ENCODE data around the gene ZNF608. TPM values are rescaled to one million over a fixed set of nuclear protein-coding genes. Genes with fewer than 3 reads are reported as not detected.

Gene ZNF608
- total and polyA plus RNA-seq, 2 experiments from 2014 or later = 20.5 to 42.4 TPM

- no peaks in the 10 kb centered on the region for H3K9me2 ChIP-seq (ENCODE audit: insufficient read depth)
- H3K27me3 Mint-ChIP-seq (ENCODE audit: insufficient read depth, low read depth, poor library complexity) = peaks cover 2% of the 10 kb centered on the region
- H3K9me3 Mint-ChIP-seq = peaks cover 2% of the 10 kb centered on the region; the same call in 1 of the 3 replicates
- H3K79me2 ChIP-seq (replicated peaks; ENCODE audit: insufficient read depth) = peaks cover 81% of the 10 kb centered on the region
- DNase-seq (ENCODE audit: low spot score) = no peak
- H2AFZ ChIP-seq = no peak overlapping the region
- H3K4me3 ChIP-seq = peak overlapping the region; percentile 12
- no peaks in the 10 kb centered on the region for H3K36me3 ChIP-seq (ENCODE audit: insufficient read depth)
- H3K27me3 ChIP-seq (ENCODE audit: insufficient read depth) = no peaks in the 10 kb centered on the region; the same call in 1 of the 2 replicates
- no peaks in the 10 kb centered on the region; the same call in 2 of the 3 replicates for H3K36me3 Mint-ChIP-seq (ENCODE audit: low read depth)
- H3K4me1 ChIP-seq (ENCODE audit: insufficient read depth) = peaks cover 86% of the 10 kb centered on the region
- peaks cover 23% of the 10 kb centered on the region for H3K4me1 Mint-ChIP-seq
- H4K20me1 ChIP-seq (replicated peaks; ENCODE audit: insufficient read depth) = no peaks in the 10 kb centered on the region
- peak overlapping the region; percentile 15 for H3K4me2 ChIP-seq
- H3K4me3 Mint-ChIP-seq = peak overlapping the region; percentile 62
- H3K27ac Mint-ChIP-seq = no peak overlapping the region
- no peak for ATAC-seq
- H3F3A ChIP-seq (replicated peaks; ENCODE audit: low read depth) = no peaks in the 10 kb centered on the region
- H3K27ac ChIP-seq (ENCODE audit: low read depth) = no peak overlapping the region
- TF ChIP-seq EZH2 (IDR thresholded peaks at IDR 0.05; ENCODE audit: low read depth, unreplicated experiment) = no peak
- TF ChIP-seq POLR2AphosphoS5 (IDR thresholded peaks at IDR 0.05; ENCODE audit: low read depth) = no peak
Measured at GRCh38 chr5:124740071-124740470, 6.4 kb downstream of the ZNF608 start.

- Histone ChIP-seq H3K9me2 (ENCODE audit: insufficient read depth) (no peaks in the 10 kb centered on the region), H3K79me2 (replicated peaks; ENCODE audit: insufficient read depth) (peaks cover 81% of the 10 kb centered on the region), H3K27me3 (ENCODE audit: insufficient read depth) (no peaks in the 10 kb centered on the region; the same call in 1 of the 2 replicates), H3K36me3 (ENCODE audit: insufficient read depth) (no peaks in the 10 kb centered on the region), H3F3A (replicated peaks; ENCODE audit: low read depth) (no peaks in the 10 kb centered on the region), H4K20me1 (replicated peaks; ENCODE audit: insufficient read depth) (no peaks in the 10 kb centered on the region), H3K4me1 (ENCODE audit: insufficient read depth) (peaks cover 86% of the 10 kb centered on the region), H3K4me2 (peak overlapping the region; percentile 15), H3K4me3 (peak overlapping the region; percentile 12), H3K27ac (ENCODE audit: low read depth) (no peak overlapping the region), H2AFZ (no peak overlapping the region)
- H3K27me3 Mint-ChIP-seq (ENCODE audit: insufficient read depth, low read depth, poor library complexity) = peaks cover 2% of the 10 kb centered on the region
- no peaks in the 10 kb centered on the region; the same call in 2 of the 3 replicates for H3K36me3 Mint-ChIP-seq (ENCODE audit: low read depth)
- peaks cover 2% of the 10 kb centered on the region; the same call in 1 of the 3 replicates for H3K9me3 Mint-ChIP-seq
- peaks cover 27% of the 10 kb centered on the region for H3K4me1 Mint-ChIP-seq
- no peak for ATAC-seq
- TF ChIP-seq REST (IDR thresholded peaks at IDR 0.05; ENCODE audit: unreplicated experiment) = no peak
- H3K27ac Mint-ChIP-seq = no peak overlapping the region
- peak overlapping the region; percentile 62 for H3K4me3 Mint-ChIP-seq
- DNase-seq (ENCODE audit: low spot score) = no peak
Measured at GRCh38 chr5:124739634-124740025, 6.8 kb downstream of the ZNF608 start.

GRCh38 chr5:124738681-124739633, 7.5 kb downstream of the ZNF608 start:
- Histone ChIP-seq H3K4me3 (peak overlapping the region; percentile 19), H3K79me2 (replicated peaks; ENCODE audit: insufficient read depth) (peaks cover 81% of the 10 kb centered on the region)
- DNase-seq (ENCODE audit: low spot score) = peak; percentile 90
- TF ChIP-seq, protein P1, sequence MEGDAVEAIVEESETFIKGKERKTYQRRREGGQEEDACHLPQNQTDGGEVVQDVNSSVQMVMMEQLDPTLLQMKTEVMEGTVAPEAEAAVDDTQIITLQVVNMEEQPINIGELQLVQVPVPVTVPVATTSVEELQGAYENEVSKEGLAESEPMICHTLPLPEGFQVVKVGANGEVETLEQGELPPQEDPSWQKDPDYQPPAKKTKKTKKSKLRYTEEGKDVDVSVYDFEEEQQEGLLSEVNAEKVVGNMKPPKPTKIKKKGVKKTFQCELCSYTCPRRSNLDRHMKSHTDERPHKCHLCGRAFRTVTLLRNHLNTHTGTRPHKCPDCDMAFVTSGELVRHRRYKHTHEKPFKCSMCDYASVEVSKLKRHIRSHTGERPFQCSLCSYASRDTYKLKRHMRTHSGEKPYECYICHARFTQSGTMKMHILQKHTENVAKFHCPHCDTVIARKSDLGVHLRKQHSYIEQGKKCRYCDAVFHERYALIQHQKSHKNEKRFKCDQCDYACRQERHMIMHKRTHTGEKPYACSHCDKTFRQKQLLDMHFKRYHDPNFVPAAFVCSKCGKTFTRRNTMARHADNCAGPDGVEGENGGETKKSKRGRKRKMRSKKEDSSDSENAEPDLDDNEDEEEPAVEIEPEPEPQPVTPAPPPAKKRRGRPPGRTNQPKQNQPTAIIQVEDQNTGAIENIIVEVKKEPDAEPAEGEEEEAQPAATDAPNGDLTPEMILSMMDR (conservative IDR thresholded peaks at IDR 0.05; ENCODE audit: low read depth in 2 of 2) = peak; percentile 14 to 55; a peak in 3 of 4 replicates
- no peak for TF ChIP-seq STAT1 (IDR thresholded peaks at IDR 0.05; ENCODE audit: unreplicated experiment)
- TF ChIP-seq CREB1 (CRISPR knock-in tag; IDR thresholded peaks at IDR 0.05; ENCODE audit: low read depth) = no peak
- TF ChIP-seq ETS1 (IDR thresholded peaks at IDR 0.05) = peak; percentile 66
- TF ChIP-seq ZNF114 (CRISPR knock-in tag; IDR thresholded peaks at IDR 0.05) = no peak
- no peak for TF ChIP-seq JUNB (IDR thresholded peaks at IDR 0.05; ENCODE audit: unreplicated experiment)
- TF ChIP-seq ZNF331 (CRISPR knock-in tag; IDR thresholded peaks at IDR 0.05; ENCODE audit: low read depth) = no peak
- peak; percentile 28 for TF ChIP-seq POLR2AphosphoS5 (IDR thresholded peaks at IDR 0.05; ENCODE audit: low read depth)
- TF ChIP-seq EZH2phosphoT487 (IDR thresholded peaks at IDR 0.05; ENCODE audit: unreplicated experiment) = no peak
- TF ChIP-seq EZH2 (IDR thresholded peaks at IDR 0.05; ENCODE audit: low read depth, unreplicated experiment) = no peak

More at GRCh38 chr5:124738681-124739633, 7.5 kb downstream of the ZNF608 start:
- Mint-ChIP-seq H3K27me3 (ENCODE audit: insufficient read depth, low read depth, poor library complexity) (peaks cover 2% of the 10 kb centered on the region), H3K27ac (no peak overlapping the region), H3K9me3 (peaks cover 2% of the 10 kb centered on the region; the same call in 1 of the 3 replicates), H3K4me3 (peak overlapping the region; percentile 62), H3K36me3 (ENCODE audit: low read depth) (no peaks in the 10 kb centered on the region; the same call in 2 of the 3 replicates), H3K4me1 (peaks cover 34% of the 10 kb centered on the region)
- peak; percentile 76 for ATAC-seq
- Histone ChIP-seq H4K20me1 (replicated peaks; ENCODE audit: insufficient read depth) (no peaks in the 10 kb centered on the region), H3K27ac (ENCODE audit: low read depth) (no peak overlapping the region), H3F3A (replicated peaks; ENCODE audit: low read depth) (no peaks in the 10 kb centered on the region), H3K4me1 (ENCODE audit: insufficient read depth) (peaks cover 86% of the 10 kb centered on the region), H3K27me3 (ENCODE audit: insufficient read depth) (no peaks in the 10 kb centered on the region; the same call in 1 of the 2 replicates), H3K9me2 (ENCODE audit: insufficient read depth) (no peaks in the 10 kb centered on the region), H3K4me2 (peak overlapping the region; percentile 55), H2AFZ (no peak overlapping the region), H3K36me3 (ENCODE audit: insufficient read depth) (no peaks in the 10 kb centered on the region)

Measured in GM23338 (cell line).